Vagina (tissue), 2 donors: Measurements from ENCODE around the gene LUZP1.

ENCODE experiments used
- CTCF ChIP-seq, 3 experiments: fragments of 450-650 bp in 2 of 3; fragments of 200-600 bp in 1 of 3; sonication (generic) in 1 of 3; IDR thresholded peaks; one replicate each; pipeline ENCODE4 v1.5.1; 2017 to 2019; ENCODE audit warnings: antibody characterized with exemption in 3 of 3, mild to moderate bottlenecking in 2 of 3, moderate library complexity in 2 of 3
- POLR2A ChIP-seq, 2 donors: fragments of 450-650 bp; IDR thresholded peaks; one replicate each; pipeline ENCODE4 v1.6.1; 2017; ENCODE audit warnings: antibody characterized with exemption in 2 of 2, mild to moderate bottlenecking in 2 of 2, moderate library complexity in 2 of 2

- TF ChIP-seq CTCF (IDR thresholded peaks at IDR 0.05) (no peak), POLR2A (IDR thresholded peaks at IDR 0.05) (no peak)
Observed at GRCh38 chr1:23080885-23081284, 87.8 kb downstream of the LUZP1 start.
